GM13976 (cell line): ENCODE measurements around the gene SLC35F3.
"Not testable (repeated sequence)": the region's sequence is repeated elsewhere in the genome, so short reads cannot be mapped to it uniquely, and the experiment has no call there.

Experiments
- DNase-seq: peaks from one replicate; pipeline ENCODE4 v3.0.0; 2012; ENCODE audit warnings: low spot score
- CTCF ChIP-seq: IDR thresholded peaks from 2 replicates; pipeline ENCODE4 v1.5.1; 2012; ENCODE audit warnings: borderline replicate concordance, mild to moderate bottlenecking; ENCODE audit not compliant: insufficient read depth; ENCODE audit errors: extremely low read depth, missing control alignments, control extremely low read depth
- in situ Hi-C: fragments of 300-500 bp; cut with MboI; formaldehyde crosslinking; loops from one replicate; pipeline ENCODE4 v1.12.0; 2022; ENCODE audit warnings: low sequenced_read_pairs, mixed read lengths, inconsistent platforms; ENCODE audit not compliant: unreplicated experiment

Gene SLC35F3

GRCh38 chr1:234300096-234300495 is 395.6 kb downstream of the SLC35F3 start:
- no peak for DNase-seq
- in situ Hi-C loops, result no loop called here
- TF ChIP-seq CTCF, result no peak

GRCh38 chr1:234301663-234302062 is 397.2 kb downstream of the SLC35F3 start:
- DNase-seq, in situ Hi-C loops: not testable (repeated sequence)

- TF ChIP-seq CTCF, result no peak
- in situ Hi-C loops, result no loop called here
- DNase-seq, result no peak
Measured at GRCh38 chr1:234302354-234302962, 398.0 kb downstream of the SLC35F3 start.

- TF ChIP-seq CTCF, result no peak
- in situ Hi-C loops, result no loop called here
- DNase-seq, result no peak
Measured at GRCh38 chr1:234303231-234303630, 398.8 kb downstream of the SLC35F3 start.

GRCh38 chr1:234307726-234308125 is 403.2 kb downstream of the SLC35F3 start:
- no peak for DNase-seq
- TF ChIP-seq CTCF, result no peak
- in situ Hi-C loops, result no loop called here

GRCh38 chr1:234309243-234309597 is 404.7 kb downstream of the SLC35F3 start:
- DNase-seq, result no peak
- TF ChIP-seq CTCF, result no peak
- in situ Hi-C loops, result no loop called here

GRCh38 chr1:234309598-234310459 is 405.4 kb downstream of the SLC35F3 start:
- TF ChIP-seq CTCF, result peak; percentile 86
- in situ Hi-C loops, result loop anchor here (10.0 kb wide), 2 partner anchors 95 to 155 kb away; no protein-coding TSS in a partner anchor
- DNase-seq, result peak; percentile 86
